T-helper 1 cell (primary cell): ENCODE results near the gene PRODH2.
A peak's percentile ranks its signal among the peaks of the same experiment; 100 is the strongest.
"Not testable (repeated sequence)": the region's sequence is repeated elsewhere in the genome, so short reads cannot be mapped to it uniquely, and the experiment has no call there.

Source experiments
- DNase-seq, 5 donors: peaks; one replicate each; pipeline ENCODE4 v3.0.0-alpha.2; 2012 to 2020

The PRODH2 gene

GRCh38 chr19:35780717-35781116 lies 31.9 kb downstream of the PRODH2 start:
- DNase-seq: no peak

GRCh38 chr19:35780058-35780457 lies 32.6 kb downstream of the PRODH2 start:
- no peak for DNase-seq

DNA sequence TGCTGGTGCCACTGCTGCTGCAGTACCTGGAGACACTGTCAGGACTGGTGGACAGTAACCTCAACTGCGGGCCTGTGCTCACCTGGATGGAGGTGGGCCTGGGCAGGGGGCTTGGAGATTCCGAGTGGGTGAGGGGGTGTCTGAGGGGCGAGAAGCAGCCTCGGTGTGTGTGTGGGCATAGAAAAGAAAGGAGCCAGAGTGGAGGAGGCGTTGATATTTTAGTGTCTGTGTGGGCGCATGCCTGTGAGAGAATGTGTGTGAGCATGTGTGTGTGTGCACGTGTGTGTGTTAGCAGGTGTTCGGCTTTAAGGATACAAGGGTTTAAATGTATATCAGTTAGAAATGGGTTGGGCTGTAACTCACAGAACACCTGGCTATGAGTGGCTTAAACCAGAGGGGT lies 33.6 kb downstream of the PRODH2 start:
- DNase-seq: no peak

DNA sequence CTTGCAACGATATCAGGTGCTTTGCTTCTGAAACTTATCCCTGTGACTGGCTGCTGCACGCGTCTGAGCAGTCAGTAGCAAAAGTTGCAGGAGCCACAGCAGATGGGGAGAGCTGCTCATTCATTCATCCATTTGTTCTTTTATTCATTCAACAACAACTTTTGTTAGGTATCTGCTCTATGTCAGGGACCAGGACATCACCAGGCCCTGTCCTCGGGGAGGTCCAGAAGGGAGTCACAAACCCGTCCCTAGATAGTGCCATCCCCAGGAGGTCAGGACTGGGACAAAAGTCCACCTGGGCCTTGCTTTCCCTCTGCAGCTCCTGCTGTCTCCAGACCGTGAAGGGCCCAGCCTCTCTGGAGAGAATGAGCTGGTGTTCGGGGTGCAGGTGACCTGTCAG lies 34.7 kb downstream of the PRODH2 start:
- DNase-seq: no peak

DNA sequence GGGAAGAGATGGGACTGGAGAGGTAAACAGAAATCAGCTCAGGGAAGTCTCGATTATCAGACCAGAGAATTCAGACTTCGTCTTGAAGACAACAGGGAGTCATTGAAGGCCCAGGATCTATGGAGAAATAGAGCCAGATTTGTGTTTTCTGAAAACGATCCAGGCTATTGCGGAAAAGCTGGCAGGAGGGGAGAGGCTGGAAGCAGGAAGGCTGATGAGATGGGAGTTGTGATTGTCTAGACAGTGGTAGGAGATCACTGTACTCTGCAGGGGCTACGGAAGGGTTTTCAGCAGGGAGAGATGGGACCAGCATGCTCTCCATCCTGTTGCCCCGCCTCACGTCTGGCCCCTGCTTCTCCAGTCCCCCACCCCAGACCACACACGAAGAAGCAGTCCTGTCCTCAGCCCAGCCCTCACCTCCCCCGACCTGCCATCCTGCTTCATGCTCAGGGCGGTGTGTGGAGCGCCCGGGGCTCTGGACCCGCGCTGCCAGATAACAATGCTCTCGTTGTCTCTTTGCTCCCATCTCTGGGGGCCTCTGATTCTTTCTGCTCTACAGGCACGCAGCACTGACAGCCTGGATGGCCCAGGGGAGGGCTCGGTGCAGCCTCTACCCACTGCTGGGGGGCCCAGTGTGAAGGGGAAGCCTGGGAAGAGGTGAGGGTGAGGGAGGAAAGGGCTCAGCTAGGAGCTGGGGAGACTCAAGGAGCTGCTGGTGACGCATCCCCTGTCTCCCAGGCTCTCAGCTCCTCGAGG lies 35.4 kb downstream of the PRODH2 start:
- no peak for DNase-seq

- DNase-seq: no peak
Measured at GRCh38 chr19:35776102-35776788, 36.4 kb downstream of the PRODH2 start.

- peak; percentile 96 to 99 (median 97) for DNase-seq
Measured at GRCh38 chr19:35775298-35776101, 37.1 kb downstream of the PRODH2 start, which contains the start of gene ARHGAP33. TSS of gene ARHGAP33 (plus strand) at chr19:35775564. CDS start at chr19:35775659, 95 bp downstream.

DNA sequence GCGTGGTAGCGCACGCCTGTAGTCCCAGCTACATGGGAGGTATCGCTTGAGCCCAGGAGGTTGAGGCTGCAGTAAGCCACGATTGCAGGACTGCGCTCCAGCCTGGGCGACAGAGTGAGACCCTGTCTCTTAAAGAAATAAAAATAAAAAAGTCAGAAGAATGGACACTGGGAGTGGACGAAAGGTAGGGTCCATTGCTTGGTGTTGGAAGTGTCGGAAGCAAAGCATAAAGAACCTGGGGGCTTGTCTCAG lies 37.7 kb downstream of the PRODH2 start:
- no peak for DNase-seq

DNA sequence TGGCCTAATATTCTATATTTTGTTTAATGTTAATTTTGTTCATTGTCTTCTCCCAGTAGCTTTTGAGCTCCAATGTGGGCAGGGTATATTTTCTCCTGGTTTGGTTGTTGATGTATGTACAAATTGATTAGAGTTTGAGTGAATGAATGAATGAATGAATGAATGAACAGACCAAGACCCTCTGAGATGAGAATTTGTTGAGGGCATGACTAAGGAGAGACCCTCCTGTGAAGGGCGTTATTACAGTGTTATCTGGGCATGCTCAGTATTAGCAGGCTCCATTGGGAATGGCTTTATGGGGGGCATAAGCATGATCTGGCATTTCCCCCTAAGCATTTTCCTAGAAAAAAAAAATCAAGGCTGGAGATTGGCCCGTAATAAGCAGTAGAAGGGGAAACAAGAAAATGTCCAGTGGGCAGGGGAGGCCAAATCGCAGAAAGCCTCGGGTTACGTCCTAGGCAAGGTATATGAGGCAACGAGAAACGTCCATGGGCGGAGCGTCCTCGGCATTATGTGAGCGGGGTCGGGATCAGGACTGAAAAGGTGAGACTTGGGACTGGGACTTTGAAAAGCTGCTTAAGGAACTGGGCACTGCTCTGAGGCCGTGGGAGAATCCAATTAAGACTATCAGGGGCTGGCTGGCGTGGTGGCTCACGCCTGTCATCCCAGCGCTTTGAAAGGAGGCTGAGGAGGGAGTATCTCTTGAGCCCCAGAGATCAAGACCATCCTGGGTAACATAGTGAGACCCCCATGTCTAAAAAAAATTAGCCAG lies 38.2 kb downstream of the PRODH2 start:
- no peak for DNase-seq

- no peak for DNase-seq
Measured at GRCh38 chr19:35773020-35773806, 39.4 kb downstream of the PRODH2 start.

- DNase-seq: not testable (repeated sequence)
Measured at GRCh38 chr19:35772362-35772761, 40.3 kb downstream of the PRODH2 start.

- peak in 1 of 5 donors; percentile 7 for DNase-seq
Measured at GRCh38 chr19:35768082-35768421, 44.6 kb downstream of the PRODH2 start.

GRCh38 chr19:35767288-35768081 lies 45.2 kb downstream of the PRODH2 start:
- DNase-seq: peak in 1 of 5 donors; percentile 4

- DNase-seq: no peak
Measured at GRCh38 chr19:35766571-35767104, 46.0 kb downstream of the PRODH2 start.

GRCh38 chr19:35764432-35765315 lies 48.0 kb downstream of the PRODH2 start:
- no peak for DNase-seq

DNA sequence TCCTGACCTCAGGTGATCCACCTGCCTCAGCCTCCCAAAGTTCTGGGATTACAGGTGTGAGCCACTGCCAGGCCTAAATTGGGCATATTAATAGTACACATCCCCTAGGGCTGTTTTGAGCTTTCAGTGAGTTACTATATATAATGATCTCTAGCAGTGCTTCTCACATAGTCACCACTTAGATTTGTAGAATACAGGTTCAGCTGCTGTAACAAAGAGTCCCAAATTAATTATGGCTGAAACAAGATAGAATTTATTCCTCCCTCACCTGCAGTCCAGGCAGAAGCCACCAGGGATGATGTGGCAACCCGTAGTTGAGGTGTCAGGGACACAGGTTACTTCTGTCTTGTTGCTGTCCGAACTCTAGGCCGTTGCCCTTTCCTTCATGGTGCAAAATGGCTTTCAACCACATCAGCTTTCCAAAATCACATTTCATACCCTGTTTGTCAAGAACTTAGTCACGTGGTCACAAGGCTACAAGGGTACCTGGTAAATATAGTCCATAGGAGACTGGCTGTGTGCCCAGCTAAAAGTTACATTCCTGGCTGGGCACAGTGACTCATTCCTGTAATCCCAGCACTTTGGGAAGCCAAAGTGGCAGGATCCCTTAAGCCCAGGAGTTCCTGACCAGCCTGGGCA lies 51.8 kb downstream of the PRODH2 start:
- DNase-seq: no peak

DNA sequence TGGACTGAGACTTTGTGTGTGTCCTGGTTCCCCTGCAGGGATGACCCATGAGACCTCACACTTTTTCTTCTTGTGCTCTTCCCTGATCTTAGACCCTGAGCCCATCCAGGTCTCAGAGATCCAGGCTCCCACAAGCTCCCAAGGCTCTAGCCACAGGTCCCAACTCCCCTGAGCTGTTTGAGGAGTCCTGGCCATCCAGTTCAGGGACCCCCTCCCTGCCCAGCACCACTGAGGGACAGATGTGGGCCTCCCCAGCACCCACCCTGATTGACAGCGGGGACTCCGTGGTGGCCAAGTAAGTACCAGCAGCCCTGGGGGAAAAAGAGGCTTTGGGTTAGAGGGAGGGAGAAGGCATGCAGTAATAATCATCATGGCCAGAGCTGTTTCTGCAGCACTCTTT lies 52.9 kb downstream of the PRODH2 start:
- DNase-seq: no peak

GRCh38 chr19:35757749-35758608 lies 54.7 kb downstream of the PRODH2 start, which contains the start of gene PROSER3:
TSS of gene PROSER3 (plus strand) at chr19:35758176. CDS start at chr19:35758216, 40 bp downstream.
- peak; percentile 94 to 100 (median 97) for DNase-seq
